Glomerular endothelial cell (primary cell): ENCODE data around the gene CTSH. TPM values are rescaled to one million over a fixed set of nuclear protein-coding genes. Genes with fewer than 3 reads are reported as not detected.
"Not testable (repeated sequence)": the region's sequence is repeated elsewhere in the genome, so short reads cannot be mapped to it uniquely, and the experiment has no call there.

ENCODE experiments used
- DNase-seq: peaks from one replicate; pipeline ENCODE4 v3.0.0-alpha.2; 2011; ENCODE audit warnings: low read depth, low spot score; ENCODE audit errors: extremely low read depth
- total RNA-seq: library from RNA; depleted of rRNA; stranded (reverse); fragments of >200 nt; gene quantifications from 2 replicates; pipeline ENCODE4 v1.2.3, GENCODE V29; 2015

CTSH gene
- total RNA-seq, 1 donor from 2014 or later, result 7.6 TPM

GRCh38 chr15:78944202-78944625 is 632 bp downstream of the CTSH start:
- no peak for DNase-seq

GRCh38 chr15:78943692-78944091 is 1.2 kb downstream of the CTSH start:
- no peak for DNase-seq

- no peak for DNase-seq
Observed at GRCh38 chr15:78942741-78943140, 2.1 kb downstream of the CTSH start.

GRCh38 chr15:78938658-78939488 is 6.0 kb downstream of the CTSH start:
- no peak for DNase-seq

GRCh38 chr15:78937132-78937739 is 7.6 kb downstream of the CTSH start:
- no peak for DNase-seq

GRCh38 chr15:78934655-78935023 is 10.2 kb downstream of the CTSH start:
- DNase-seq, result no peak

GRCh38 chr15:78933823-78934654 is 10.8 kb downstream of the CTSH start:
- DNase-seq, result no peak

- no peak for DNase-seq
Observed at GRCh38 chr15:78933187-78933822, 11.5 kb downstream of the CTSH start.

GRCh38 chr15:78932258-78932808 is 12.5 kb downstream of the CTSH start:
- no peak for DNase-seq

- no peak for DNase-seq
Observed at GRCh38 chr15:78931439-78932257, 13.2 kb downstream of the CTSH start.

- DNase-seq, result no peak
Observed at GRCh38 chr15:78930577-78931388, 14.1 kb downstream of the CTSH start.

- DNase-seq, result no peak
Observed at GRCh38 chr15:78929536-78930264, 15.1 kb downstream of the CTSH start.

GRCh38 chr15:78928616-78929093 is 16.2 kb downstream of the CTSH start:
- no peak for DNase-seq

- not testable (repeated sequence) for DNase-seq
Observed at GRCh38 chr15:78928176-78928575, 16.7 kb downstream of the CTSH start.

GRCh38 chr15:78927077-78927790 is 17.6 kb downstream of the CTSH start:
- DNase-seq, result no peak

GRCh38 chr15:78925956-78926743 is 18.7 kb downstream of the CTSH start:
- DNase-seq, result no peak
